BJ (cell line): ENCODE data around the gene COL6A2. TPM values are rescaled to one million over a fixed set of nuclear protein-coding genes. Genes with fewer than 3 reads are reported as not detected.

Experiments
- CTCF ChIA-PET: fragments of 350-600 bp; formaldehyde crosslinking; extraction: SDS; loops from one replicate; lab custom pipeline; 2021; ENCODE audit warnings: antibody characterized with exemption, inconsistent platforms; lab: Yijun Ruan, JAX
- POLR2A ChIA-PET: fragments of 300-600 bp; sonication (Branson Sonifier 250); formaldehyde crosslinking; extraction: SDS; loops from one replicate; lab custom pipeline; 2021; ENCODE audit warnings: antibody characterized with exemption; lab: Charles Lee
- DNase-seq: peaks from one replicate; pipeline ENCODE4 v3.0.0-alpha.2; 2011; ENCODE audit warnings: low read depth
- H3K27me3 ChIP-seq: 2 replicates; pipeline ENCODE4 v1.6.0; 2011; ENCODE audit warnings: low read length; ENCODE audit not compliant: control insufficient read depth, insufficient read depth
- H3K36me3 ChIP-seq: 2 replicates; pipeline ENCODE4 v1.5.1; 2011; ENCODE audit warnings: low read length; ENCODE audit not compliant: control insufficient read depth, insufficient read depth
- H3K4me3 ChIP-seq: 2 replicates; pipeline ENCODE4 v1.5.1; 2011; ENCODE audit warnings: low read depth, mild to moderate bottlenecking, control low read depth, low read length
- polyA plus RNA-seq: library from polyadenylated mRNA; depleted of rRNA; stranded (reverse); fragments of >200 nt; gene quantifications from 2 replicates; pipeline ENCODE4 v1.2.3, GENCODE V29; 2011
- TF ChIP-seq, protein P1 (sequence below): IDR thresholded peaks from 2 replicates; pipeline ENCODE4 v1.5.1; 2011; ENCODE audit warnings: low read depth, mild to moderate bottlenecking, control low read depth, inconsistent platforms, low read length, moderate library complexity; ENCODE audit not compliant: insufficient read depth

The COL6A2 gene
- polyA plus RNA-seq, 1 experiment = 665 TPM

DNA sequence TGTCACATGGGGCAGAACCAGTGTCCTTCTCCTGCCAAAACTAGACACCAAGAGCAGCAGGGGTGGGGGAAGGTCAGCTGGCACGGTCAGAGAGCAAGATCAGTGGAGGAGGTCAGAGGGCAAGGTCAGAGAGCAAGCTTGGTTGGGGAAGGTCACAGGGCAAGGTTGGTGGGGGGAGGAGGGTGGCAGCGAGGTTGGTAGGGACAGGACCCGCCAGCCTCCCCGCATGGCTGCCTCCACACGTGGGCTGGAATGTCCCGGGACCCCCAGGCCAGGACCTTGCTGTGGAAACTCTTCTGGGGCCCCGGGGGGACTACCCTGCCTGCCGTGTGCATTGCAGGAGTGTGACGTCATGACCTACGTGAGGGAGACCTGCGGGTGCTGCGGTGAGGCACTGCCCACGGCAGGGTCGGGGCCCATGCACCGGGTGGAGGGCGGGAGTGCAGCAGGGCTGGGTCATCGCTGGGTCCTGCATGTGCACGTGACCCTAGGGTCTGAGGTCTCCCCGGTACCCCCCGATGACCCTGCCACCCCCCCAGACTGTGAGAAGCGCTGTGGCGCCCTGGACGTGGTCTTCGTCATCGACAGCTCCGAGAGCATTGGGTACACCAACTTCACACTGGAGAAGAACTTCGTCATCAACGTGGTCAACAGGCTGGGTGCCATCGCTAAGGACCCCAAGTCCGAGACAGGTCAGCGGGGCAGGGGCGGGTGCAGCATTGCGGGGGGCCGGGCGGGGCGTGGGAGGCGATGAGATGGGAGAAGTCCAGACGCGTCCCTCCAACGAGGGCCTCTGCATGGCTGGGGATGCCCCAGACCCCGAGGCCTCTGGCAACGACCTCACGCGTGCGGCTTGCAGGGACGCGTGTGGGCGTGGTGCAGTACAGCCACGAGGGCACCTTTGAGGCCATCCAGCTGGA, 27.3 kb downstream of the COL6A2 start:
- H3K4me3 ChIP-seq = no peak overlapping the region
- POLR2A ChIA-PET = no interaction called here
- DNase-seq = no peak
- H3K27me3 ChIP-seq = no peaks in the 10 kb centered on the region
- TF ChIP-seq, protein P1, sequence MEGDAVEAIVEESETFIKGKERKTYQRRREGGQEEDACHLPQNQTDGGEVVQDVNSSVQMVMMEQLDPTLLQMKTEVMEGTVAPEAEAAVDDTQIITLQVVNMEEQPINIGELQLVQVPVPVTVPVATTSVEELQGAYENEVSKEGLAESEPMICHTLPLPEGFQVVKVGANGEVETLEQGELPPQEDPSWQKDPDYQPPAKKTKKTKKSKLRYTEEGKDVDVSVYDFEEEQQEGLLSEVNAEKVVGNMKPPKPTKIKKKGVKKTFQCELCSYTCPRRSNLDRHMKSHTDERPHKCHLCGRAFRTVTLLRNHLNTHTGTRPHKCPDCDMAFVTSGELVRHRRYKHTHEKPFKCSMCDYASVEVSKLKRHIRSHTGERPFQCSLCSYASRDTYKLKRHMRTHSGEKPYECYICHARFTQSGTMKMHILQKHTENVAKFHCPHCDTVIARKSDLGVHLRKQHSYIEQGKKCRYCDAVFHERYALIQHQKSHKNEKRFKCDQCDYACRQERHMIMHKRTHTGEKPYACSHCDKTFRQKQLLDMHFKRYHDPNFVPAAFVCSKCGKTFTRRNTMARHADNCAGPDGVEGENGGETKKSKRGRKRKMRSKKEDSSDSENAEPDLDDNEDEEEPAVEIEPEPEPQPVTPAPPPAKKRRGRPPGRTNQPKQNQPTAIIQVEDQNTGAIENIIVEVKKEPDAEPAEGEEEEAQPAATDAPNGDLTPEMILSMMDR = no peak
- H3K36me3 ChIP-seq = peaks cover 77% of the 10 kb centered on the region
- CTCF ChIA-PET = interaction anchor here (1.0 kb wide), 1 partner anchor 9 kb away, joined by 3 read pairs; no protein-coding TSS in a partner anchor

DNA sequence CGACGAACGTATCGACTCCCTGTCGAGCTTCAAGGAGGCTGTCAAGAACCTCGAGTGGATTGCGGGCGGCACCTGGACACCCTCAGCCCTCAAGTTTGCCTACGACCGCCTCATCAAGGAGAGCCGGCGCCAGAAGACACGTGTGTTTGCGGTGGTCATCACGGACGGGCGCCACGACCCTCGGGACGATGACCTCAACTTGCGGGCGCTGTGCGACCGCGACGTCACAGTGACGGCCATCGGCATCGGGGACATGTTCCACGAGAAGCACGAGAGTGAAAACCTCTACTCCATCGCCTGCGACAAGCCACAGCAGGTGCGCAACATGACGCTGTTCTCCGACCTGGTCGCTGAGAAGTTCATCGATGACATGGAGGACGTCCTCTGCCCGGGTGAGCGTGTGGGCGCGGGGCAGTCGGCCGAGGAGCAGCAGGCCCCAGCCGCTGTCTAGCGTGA, 28.0 kb downstream of the COL6A2 start:
- Histone ChIP-seq H3K36me3 (peaks cover 75% of the 10 kb centered on the region), H3K4me3 (no peak overlapping the region), H3K27me3 (no peaks in the 10 kb centered on the region)
- no peak for DNase-seq
- POLR2A ChIA-PET = no interaction called here
- CTCF ChIA-PET = interaction anchor here (1.0 kb wide), 1 partner anchor 9 kb away, joined by 3 read pairs; no protein-coding TSS in a partner anchor
- TF ChIP-seq, protein P1 = no peak

DNA sequence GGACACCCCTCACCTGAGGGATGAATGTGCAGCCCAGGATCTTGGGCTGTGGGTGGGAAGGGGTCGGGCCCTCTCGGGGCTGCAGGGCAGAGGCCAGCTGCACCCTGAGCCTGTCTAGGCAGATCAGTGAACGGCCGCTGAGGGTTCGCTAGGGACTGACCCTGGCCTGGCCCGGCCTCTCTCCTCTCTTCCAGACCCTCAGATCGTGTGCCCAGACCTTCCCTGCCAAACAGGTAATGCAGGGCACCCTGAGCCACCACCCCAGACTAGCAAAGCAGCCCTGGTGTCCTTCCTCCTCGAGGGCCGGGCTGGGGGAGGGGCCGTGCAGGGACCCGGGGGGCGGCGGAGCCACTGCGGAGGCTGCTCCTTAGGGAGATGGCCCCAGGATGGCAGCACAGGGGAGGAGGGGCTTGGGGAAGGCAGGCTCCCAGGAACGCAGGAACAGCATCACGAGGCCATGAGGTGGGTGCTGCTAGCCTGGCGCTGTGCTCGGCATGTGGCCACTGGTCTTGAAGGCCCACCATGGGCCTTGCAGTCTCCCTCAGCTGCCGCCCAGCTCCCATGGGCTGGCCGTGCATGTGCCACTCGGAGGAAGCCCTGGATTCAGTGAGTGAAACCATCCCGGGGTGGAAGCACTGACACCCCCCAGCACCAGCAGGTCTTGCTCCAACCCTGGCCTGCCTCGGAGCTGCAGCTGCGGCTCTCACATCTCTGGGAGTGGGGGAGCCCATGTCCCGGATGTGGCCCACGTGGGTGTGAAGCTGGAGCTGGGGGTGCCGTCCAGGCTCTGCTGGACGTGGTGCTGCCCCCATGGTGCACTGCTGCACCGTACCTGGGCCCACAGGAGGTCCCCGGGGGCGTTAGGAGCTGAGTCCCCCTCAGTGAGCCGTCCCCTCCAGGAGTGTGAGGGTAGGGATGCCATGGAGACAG, 28.7 kb downstream of the COL6A2 start:
- peaks cover 71% of the 10 kb centered on the region for H3K36me3 ChIP-seq
- CTCF ChIA-PET = interaction anchor here (1.0 kb wide), 1 partner anchor 10 kb away, joined by 3 read pairs; no protein-coding TSS in a partner anchor
- no peak for DNase-seq

DNA sequence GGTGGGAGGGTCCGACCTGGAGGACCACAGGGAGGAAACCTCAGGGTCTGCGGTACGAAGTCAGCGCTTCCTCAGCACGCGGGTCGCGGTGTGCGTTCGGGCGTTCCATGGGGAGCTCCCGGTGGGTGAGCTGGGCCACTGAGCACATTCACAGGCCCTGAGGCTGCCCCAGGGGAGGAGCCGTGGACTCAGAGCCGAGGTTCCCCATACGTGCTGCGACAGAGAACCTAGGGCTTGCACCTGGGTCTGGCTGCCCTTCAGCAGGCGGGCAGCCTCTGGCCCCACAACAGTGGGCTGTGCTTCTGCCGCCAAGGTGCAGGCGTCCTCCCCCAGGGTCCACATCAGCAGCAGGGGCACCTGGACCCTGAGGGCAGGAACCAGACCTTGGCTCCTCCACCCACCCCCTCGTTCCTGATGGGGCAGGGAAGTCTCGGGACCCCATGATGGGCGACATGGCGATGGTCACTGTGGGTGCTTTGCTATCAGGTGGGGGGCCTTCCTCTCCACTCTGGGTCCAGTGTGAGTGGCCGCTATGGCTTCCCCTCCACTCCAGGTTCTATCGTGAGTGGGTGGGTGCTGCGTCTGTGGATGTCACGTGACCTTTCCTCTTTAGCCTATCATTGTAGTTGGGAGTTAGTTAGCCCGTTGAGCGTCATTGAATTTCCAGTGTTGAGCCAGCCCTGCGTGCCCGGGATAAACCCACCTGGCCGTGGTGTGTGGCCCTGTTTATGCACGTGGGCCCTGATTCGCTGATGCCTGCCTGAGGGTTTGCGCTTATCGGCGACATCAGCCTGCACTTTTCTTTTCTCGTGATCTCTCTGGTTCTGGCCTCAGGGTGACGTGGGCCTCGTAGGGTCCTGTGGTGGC, 29.6 kb downstream of the COL6A2 start:
- ChIA-PET CTCF (interaction anchor here (1.0 kb wide), 1 partner anchor 156 kb away, joined by 3 read pairs; no protein-coding TSS in a partner anchor), POLR2A (no interaction called here)
- peaks cover 68% of the 10 kb centered on the region for H3K36me3 ChIP-seq
- H3K4me3 ChIP-seq = no peak overlapping the region
- no peaks in the 10 kb centered on the region for H3K27me3 ChIP-seq
- no peak for DNase-seq
- TF ChIP-seq, protein P1 = no peak

More for the DNA sequence above, 28.7 kb downstream of the COL6A2 start:
- Histone ChIP-seq H3K4me3 (no peak overlapping the region), H3K27me3 (no peaks in the 10 kb centered on the region)
- POLR2A ChIA-PET = interaction anchor here (0.5 kb wide), 1 partner anchor 143 kb away, joined by 4 read pairs; no protein-coding TSS in a partner anchor
- TF ChIP-seq, protein P1 = no peak
